Measurements from ENCODE around the gene COPZ2.

DNA sequence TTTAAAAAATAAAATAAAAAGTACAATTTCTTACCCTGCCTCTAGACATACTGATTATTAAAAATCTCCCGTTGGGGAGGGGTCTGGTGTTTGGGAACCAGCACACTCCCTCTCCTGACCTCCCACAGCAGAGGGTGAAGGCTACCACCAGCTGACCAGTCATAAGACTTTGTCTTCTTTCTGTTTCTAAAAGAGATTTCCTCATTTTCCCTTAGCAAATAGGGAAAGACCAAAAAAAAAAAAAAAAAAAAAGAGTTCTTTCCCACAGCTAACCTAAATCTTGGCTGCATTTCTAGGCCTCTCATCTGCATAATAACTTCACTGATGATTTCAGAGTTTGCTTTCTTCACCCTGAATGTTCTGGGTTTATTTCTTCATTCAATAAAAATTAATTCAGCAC lies 36.4 kb downstream of the COPZ2 start:
- TF ChIP-seq, protein P1, sequence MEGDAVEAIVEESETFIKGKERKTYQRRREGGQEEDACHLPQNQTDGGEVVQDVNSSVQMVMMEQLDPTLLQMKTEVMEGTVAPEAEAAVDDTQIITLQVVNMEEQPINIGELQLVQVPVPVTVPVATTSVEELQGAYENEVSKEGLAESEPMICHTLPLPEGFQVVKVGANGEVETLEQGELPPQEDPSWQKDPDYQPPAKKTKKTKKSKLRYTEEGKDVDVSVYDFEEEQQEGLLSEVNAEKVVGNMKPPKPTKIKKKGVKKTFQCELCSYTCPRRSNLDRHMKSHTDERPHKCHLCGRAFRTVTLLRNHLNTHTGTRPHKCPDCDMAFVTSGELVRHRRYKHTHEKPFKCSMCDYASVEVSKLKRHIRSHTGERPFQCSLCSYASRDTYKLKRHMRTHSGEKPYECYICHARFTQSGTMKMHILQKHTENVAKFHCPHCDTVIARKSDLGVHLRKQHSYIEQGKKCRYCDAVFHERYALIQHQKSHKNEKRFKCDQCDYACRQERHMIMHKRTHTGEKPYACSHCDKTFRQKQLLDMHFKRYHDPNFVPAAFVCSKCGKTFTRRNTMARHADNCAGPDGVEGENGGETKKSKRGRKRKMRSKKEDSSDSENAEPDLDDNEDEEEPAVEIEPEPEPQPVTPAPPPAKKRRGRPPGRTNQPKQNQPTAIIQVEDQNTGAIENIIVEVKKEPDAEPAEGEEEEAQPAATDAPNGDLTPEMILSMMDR (conservative IDR thresholded peaks at IDR 0.05; ENCODE audit: low read depth, low read length) = no peak
- no peak for TF ChIP-seq EZH2phosphoT487 (IDR thresholded peaks at IDR 0.05; ENCODE audit: borderline replicate concordance, low read length)
- TF ChIP-seq EZH2 (IDR thresholded peaks at IDR 0.05; ENCODE audit: low read length, unreplicated experiment) = no peak
